Measurements from ENCODE around the gene C2CD2L.
"Not testable (repeated sequence)": the region's sequence is repeated elsewhere in the genome, so short reads cannot be mapped to it uniquely, and the experiment has no call there.

The C2CD2L gene

GRCh38 chr11:119115484-119116234, 8.5 kb downstream of the C2CD2L start:
- no peak for DNase-seq (ENCODE audit: low read depth)

GRCh38 chr11:119116235-119116594, 9.1 kb downstream of the C2CD2L start:
- no peak for DNase-seq (ENCODE audit: low read depth)

DNA sequence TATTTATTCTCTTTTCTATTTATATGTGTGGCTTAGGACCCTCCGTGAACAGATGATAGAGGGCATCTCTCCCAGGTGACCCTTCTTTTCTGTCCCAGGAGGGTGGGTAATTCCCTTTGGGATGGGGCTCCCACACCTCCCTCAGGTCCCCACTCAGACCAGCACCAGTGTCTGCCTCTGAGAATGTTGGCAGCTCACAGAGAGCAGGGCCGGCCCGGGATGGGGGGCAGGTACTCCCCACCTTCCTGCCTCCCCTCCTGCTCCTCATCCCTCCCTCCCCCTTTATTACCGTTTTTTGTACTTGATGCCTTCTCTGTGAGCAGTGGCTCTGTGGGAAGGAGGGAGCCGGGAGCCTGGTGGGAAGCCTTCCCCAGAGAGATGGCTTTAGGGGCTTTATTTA, 9.5 kb downstream of the C2CD2L start:
- no peak for DNase-seq (ENCODE audit: low read depth)

DNA sequence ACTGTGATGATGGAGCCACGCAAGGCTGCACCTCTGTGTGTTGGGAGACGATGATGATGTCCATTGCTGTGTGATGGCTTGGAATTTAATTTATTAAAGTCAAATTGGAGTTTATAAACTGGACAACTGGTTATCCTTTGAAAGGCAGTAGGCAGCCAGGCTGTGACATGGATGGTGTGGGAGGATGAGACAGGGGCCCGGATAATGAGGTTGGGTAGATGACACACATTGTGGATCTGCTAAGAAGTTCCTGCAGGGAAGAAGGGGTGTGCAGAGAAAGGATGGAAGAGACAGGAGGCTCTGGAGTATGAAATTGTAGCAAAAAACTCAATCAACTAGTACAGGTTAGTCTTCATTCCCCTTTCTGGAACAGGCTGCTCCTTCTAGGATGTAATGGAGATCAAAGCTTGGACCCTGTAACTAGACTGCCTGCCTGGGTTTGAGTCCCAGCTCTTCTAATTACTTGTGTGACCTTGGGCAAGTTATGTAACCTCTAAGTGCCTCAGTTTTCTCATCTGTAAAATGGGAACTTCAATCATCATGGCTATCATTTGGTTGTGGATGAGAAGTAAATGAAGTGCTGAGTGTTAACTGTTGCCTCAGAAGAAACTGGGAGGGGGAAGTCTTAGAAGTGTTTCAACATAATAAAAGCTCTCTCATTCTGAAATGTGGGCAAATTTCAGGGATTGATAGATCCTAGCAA, 10.0 kb downstream of the C2CD2L start:
- no peak for DNase-seq (ENCODE audit: low read depth)

DNA sequence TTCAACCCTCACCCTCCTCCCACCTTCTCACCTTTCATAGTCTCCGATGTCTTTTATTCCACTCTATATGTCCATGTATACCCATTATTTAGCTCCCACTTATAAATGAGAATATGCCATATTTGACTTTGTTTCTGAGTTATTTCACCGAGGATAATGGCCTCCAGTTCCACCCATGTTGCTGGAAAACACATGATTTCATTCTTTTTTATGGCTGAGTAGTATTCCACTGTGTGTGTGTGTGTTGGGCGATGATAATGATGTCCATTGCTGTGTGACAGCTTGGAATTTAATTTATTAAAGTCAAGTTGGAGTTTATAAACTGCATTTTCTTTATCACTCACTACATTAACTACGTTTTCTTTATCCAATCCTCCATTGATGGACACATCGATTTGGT, 11.1 kb downstream of the C2CD2L start:
- DNase-seq (ENCODE audit: low read depth), result no peak

DNA sequence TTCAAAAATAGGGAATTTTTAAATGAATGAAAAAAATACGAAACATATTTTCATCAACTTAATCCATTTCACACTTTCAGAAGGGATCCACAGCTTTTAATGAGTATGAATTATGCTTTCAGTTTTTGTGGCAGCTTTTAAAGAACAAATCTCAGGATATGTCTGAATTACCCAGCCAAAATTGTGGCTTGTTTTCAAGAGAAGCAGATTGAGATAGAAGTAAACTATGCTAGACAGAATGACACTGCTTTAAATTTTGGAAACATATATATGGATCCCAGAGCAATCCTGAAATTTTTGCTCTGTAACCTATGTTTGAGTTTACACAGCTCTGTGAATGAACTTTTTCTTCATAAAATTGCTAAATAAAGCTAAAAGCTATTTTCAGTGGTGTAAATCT, 11.8 kb downstream of the C2CD2L start:
- no peak for DNase-seq (ENCODE audit: low read depth)

GRCh38 chr11:119120639-119121007, 13.5 kb downstream of the C2CD2L start:
- peak; percentile 57 for DNase-seq (ENCODE audit: low read depth)

- peak; percentile 98 for DNase-seq (ENCODE audit: low read depth)
These were observed 14.1 kb downstream of the C2CD2L start, which contains the start of gene HINFP for GRCh38 chr11:119121008-119121810. TSS of gene HINFP (plus strand) at chr11:119121580. CDS start at chr11:119126945, 5,365 bp downstream.

DNA sequence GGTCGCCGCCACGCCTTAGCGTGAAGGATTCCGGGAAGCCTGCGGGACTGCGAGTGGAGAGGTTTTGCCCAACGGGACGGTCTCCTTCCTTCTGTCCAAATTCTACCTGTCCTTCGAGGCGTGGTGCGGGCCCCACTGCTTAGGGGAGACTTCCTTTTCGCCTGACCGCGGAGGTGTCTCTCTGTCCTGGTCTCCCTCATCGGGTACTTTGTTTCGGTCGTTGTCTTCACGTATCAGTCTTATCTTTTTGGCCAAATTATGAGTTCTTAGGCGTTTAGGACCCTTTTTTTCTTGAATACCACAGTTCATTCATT, 14.6 kb downstream of the C2CD2L start:
- no peak for DNase-seq (ENCODE audit: low read depth)

DNA sequence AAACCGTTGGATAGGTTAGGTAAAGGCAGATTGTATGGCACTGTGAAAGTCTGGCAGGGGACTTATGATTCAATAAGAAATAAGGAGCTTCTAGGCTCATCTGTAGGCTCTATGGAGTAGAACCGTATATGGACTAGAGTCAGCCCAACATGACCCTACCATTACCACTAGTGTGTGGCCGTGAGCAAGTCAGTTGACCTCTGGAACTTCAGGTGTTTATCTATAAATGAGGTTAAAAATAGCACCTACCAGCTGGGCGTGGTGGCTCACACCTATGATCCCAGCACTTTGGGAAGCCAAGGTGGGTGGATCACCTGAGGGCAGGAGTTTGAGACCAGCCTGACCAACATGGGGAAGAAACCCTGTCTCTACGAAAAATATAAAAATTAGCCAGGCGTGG, 18.7 kb downstream of the C2CD2L start:
- no peak for DNase-seq (ENCODE audit: low read depth)

DNA sequence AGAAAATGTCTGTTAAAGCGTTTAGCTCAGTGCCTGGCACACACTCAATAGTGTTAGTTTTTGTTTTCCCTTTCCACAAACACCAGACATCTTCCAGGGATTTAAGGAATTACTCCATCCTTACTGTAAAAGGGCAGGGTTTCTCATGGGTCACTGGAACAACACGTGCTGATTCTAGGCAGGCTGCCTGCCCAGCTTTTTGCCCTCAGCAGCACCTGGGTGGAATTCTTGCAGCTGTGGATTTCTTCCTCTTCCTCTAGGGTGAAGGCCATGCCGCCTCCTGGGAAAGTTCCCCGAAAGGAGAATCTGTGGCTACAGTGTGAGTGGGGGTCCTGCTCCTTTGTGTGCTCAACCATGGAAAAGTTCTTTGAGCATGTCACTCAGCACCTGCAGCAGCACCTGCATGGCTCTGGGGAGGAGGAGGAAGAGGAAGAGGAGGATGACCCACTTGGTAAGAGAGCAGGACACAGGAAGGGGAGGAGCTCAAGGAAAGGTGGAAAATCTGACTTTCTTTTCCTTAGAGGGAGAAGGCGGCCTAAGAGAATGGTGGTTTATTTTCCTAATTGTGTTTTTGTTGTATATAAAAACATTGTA, 19.6 kb downstream of the C2CD2L start:
- DNase-seq (ENCODE audit: low read depth), result no peak

DNA sequence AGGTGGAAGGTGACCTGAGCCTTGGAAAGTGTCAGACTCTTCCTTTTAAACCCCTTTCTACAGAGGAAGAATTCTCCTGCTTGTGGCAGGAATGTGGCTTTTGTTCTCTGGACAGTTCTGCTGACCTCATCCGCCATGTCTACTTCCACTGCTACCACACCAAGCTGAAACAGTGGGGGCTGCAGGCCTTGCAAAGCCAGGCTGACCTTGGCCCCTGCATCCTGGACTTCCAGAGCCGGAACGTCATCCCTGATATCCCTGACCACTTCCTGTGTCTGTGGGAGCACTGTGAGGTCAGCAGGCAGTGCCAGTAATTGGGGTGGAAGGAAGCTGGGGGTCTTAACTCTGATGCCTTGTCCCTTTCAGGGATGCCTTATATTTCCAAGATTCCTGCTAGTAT, 23.5 kb downstream of the C2CD2L start:
- DNase-seq (ENCODE audit: low read depth), result no peak

GRCh38 chr11:119134389-119134978, 27.3 kb downstream of the C2CD2L start:
- DNase-seq (ENCODE audit: low read depth), result no peak

DNA sequence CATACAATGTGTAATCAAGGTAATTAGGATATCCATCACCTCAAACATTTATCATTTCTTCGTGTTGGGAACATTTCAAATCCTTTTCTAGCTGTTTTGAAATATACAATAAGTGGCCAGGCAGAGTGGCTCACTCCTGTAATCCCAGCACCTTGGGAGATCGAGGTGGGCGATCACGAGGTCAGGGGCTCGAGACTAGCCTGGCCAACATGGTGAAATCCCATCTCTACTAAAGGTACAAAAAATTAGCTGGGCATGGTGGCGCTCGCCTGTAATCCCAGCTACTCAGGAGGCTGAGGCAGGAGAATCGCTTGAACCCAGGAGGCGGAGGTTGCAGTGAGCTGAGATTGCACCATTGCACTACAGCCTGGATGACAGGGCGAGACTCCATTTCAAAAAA, 32.1 kb downstream of the C2CD2L start:
- not testable (repeated sequence) for DNase-seq (ENCODE audit: low read depth)

- DNase-seq (ENCODE audit: low read depth), result peak; percentile 45
These were observed 37.8 kb downstream of the C2CD2L start for GRCh38 chr11:119144825-119145486.

GRCh38 chr11:119145551-119145950, 38.4 kb downstream of the C2CD2L start:
- peak; percentile 34 for DNase-seq (ENCODE audit: low read depth)

GRCh38 chr11:119147604-119148333, 40.6 kb downstream of the C2CD2L start:
- DNase-seq (ENCODE audit: low read depth), result no peak

DNA sequence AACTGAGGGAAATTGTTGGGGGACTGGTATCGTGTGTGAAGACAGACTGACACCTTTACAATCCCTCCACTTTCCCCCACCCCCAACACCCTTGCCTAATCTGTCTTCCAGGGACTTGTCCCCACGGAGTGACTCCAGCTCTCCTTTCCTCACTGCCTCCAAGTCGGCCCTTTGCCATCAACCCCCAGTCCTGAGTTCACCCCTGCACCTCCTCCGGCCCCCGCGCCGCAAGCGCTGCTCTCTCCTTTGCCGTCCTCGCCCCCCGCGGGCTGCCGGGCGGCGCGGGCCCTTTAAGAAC, 41.5 kb downstream of the C2CD2L start:
- no peak for DNase-seq (ENCODE audit: low read depth)

- DNase-seq (ENCODE audit: low read depth), result no peak
These were observed 42.1 kb downstream of the C2CD2L start, which contains the start of gene ABCG4 for GRCh38 chr11:119149018-119149785. TSS of gene ABCG4 (plus strand) at chr11:119149052. CDS start at chr11:119149966, 914 bp downstream.

GRCh38 chr11:119149786-119150275, 42.7 kb downstream of the C2CD2L start:
- no peak for DNase-seq (ENCODE audit: low read depth)

Measured in fibroblast of gingiva (primary cell).